Transverse colon (tissue), 4 donors: Measurements from ENCODE around the gene TF.

ENCODE experiments used
- POLR2AphosphoS5 ChIP-seq, 3 donors: sonication (generic); formaldehyde crosslinking; IDR thresholded peaks; one replicate each; pipeline ENCODE4 v1.6.1; 2016; ENCODE audit warnings: antibody characterized with exemption in 3 of 3
- TF ChIP-seq, protein P1 (sequence below), 5 experiments: fragments of 200-600 bp in 3 of 5; fragments of 450-650 bp in 2 of 5; sonication (generic) in 3 of 5; IDR thresholded peaks; 1 replicate in 2 of 5; 2 replicates in 3 of 5; pipeline ENCODE4 v1.5.1; 2016 to 2017; ENCODE audit warnings: antibody characterized with exemption in 5 of 5, inconsistent platforms in 3 of 5, mild to moderate bottlenecking in 2 of 5, moderate library complexity in 1 of 5

DNA sequence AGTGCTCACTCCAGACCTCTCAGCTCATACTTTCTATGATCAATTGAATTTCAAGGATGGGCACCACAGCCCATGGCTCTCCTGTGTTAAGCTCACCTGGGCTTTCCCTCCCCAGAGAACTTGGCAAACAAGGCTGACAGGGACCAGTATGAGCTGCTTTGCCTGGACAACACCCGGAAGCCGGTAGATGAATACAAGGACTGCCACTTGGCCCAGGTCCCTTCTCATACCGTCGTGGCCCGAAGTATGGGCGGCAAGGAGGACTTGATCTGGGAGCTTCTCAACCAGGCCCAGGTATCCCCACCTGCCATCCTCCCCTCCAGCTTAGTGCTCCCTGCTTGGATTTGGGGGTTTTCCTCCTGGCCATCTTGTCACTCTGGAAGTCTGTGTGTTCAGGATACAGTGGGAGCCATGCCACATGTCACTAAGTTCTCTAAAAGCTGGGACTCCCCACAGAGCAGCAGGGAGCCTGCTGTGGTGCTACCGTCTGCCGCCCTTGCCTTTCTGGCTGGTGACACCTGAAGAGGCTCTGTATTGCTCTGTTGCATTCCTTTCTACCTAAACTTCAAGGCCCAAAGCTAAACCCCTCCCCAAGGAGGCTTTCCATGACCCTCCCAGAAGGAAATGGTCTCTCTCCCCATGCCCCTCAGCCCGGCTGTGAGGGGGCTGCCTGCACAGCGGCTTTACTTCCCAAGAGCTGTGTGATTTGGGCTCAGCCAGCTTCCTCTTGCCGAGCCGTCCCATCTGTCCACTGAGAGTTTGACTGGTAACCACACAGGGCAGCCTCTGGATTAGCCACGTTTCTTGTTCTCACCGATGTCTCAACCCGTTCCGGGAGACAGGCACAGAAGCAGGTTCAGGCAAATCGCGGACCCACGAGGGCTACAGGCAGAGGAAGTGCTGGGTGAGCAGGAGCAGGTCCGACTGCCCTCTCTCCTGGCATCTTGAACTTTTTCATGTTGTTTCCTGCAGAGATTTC, 10.8 kb downstream of the TF start:
- TF ChIP-seq POLR2AphosphoS5 (IDR thresholded peaks at IDR 0.05), result no peak
- TF ChIP-seq, protein P1, sequence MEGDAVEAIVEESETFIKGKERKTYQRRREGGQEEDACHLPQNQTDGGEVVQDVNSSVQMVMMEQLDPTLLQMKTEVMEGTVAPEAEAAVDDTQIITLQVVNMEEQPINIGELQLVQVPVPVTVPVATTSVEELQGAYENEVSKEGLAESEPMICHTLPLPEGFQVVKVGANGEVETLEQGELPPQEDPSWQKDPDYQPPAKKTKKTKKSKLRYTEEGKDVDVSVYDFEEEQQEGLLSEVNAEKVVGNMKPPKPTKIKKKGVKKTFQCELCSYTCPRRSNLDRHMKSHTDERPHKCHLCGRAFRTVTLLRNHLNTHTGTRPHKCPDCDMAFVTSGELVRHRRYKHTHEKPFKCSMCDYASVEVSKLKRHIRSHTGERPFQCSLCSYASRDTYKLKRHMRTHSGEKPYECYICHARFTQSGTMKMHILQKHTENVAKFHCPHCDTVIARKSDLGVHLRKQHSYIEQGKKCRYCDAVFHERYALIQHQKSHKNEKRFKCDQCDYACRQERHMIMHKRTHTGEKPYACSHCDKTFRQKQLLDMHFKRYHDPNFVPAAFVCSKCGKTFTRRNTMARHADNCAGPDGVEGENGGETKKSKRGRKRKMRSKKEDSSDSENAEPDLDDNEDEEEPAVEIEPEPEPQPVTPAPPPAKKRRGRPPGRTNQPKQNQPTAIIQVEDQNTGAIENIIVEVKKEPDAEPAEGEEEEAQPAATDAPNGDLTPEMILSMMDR (IDR thresholded peaks at IDR 0.05), result no peak
